Body of pancreas (tissue), 4 donors: Measurements from ENCODE around the gene PTTG1IP. TPM values are rescaled to one million over a fixed set of nuclear protein-coding genes. Genes with fewer than 3 reads are reported as not detected.

Source experiments
- ATAC-seq: fragments of 150-250 bp; one replicate; pipeline ENCODE4 v1.9.1; 2016
- DNase-seq, 4 donors: peaks; one replicate each; pipeline ENCODE4 v3.0.0-alpha.2; 2019
- H3K27ac ChIP-seq, 4 donors: fragments of 200-600 bp; sonication (generic); 1 replicate in 3 of 4; 2 replicates in 1 of 4; pipeline versions ENCODE4 v1.5.1 to v1.6.1; 2016 to 2019; ENCODE audit warnings: mild to moderate bottlenecking in 1 of 4, mixed read lengths in 1 of 4, moderate library complexity in 1 of 4
- H3K27me3 ChIP-seq, 2 donors: fragments of 200-600 bp; sonication (generic); one replicate each; pipeline ENCODE4 v1.6.0; 2016; ENCODE audit warnings: mild to moderate bottlenecking in 1 of 2
- H3K36me3 ChIP-seq, 2 donors: fragments of 200-600 bp; sonication (generic); replicated peaks in 1 of 2; 2 replicates each; pipeline ENCODE4 v1.5.1; 2016; ENCODE audit warnings: low read depth in 2 of 2; ENCODE audit not compliant: insufficient read depth in 1 of 2
- H3K4me1 ChIP-seq: fragments of 200-600 bp; sonication (generic); one replicate; pipeline ENCODE4 v1.6.0; 2016
- H3K4me3 ChIP-seq, 2 donors: fragments of 200-600 bp; sonication (generic); 1 replicate in 1 of 2; 2 replicates in 1 of 2; pipeline ENCODE4 v1.5.1; 2016 to 2019
- H3K9me3 ChIP-seq, 3 donors: fragments of 200-600 bp; sonication (generic); 1 replicate in 2 of 3; 2 replicates in 1 of 3; pipeline ENCODE4 v1.5.1; 2016
- POLR2A ChIP-seq, 3 donors: fragments of 450-650 bp; IDR thresholded peaks; one replicate each; pipeline ENCODE4 v1.6.1; 2016; ENCODE audit warnings: antibody characterized with exemption in 3 of 3, mild to moderate bottlenecking in 2 of 3
- WGBS, 2 donors: methylation state at CpG; one replicate each; pipeline ENCODE4 v1.1.5; 2017; 5-methylcytosine and 5-hydroxymethylcytosine counted together
- intact Hi-C: fragments of 100-400 bp; cut with DNase I; formaldehyde crosslinking; loops from one replicate; pipeline ENCODE4 v1.15.1; 2023
- total RNA-seq, 2 donors: library from RNA; depleted of rRNA; stranded (reverse); fragments of >200 nt; gene quantifications; one replicate each; pipeline ENCODE4 v1.1.0, GENCODE V29; 2016
- TF ChIP-seq, protein P1 (sequence below), 7 experiments: fragments of 450-650 bp in 4 of 7; fragments of 200-600 bp in 3 of 7; sonication (generic) in 3 of 7; IDR thresholded peaks; one replicate each; pipeline ENCODE4 v1.5.1; 2016 to 2019; ENCODE audit warnings: antibody characterized with exemption in 7 of 7

Gene PTTG1IP
- total RNA-seq, 2 donors from 2014 or later = 71.5 to 106 TPM

DNA sequence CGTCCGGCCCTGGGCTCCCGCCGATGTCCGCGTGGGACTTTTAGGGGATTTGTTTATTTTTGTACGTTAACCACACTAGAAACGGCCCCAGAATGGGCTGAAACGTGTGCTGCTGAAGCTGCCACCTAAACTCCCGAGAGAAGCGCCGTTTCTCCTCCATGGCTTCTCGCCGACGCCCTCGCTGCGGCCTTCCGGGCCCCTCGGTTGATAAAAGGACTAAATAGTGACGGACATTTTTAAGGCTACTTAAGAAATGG is 678 bp upstream of the PTTG1IP start:
- peak overlapping the region in 1 of 2 donors; percentile 74 for H3K4me3 ChIP-seq
- peaks cover 48% of the 10 kb centered on the region for H3K4me1 ChIP-seq
- no peaks in the 10 kb centered on the region for H3K27me3 ChIP-seq
- WGBS, 2 donors = 14 to 30% methylated on average over 14 to 20 of the region's 20 CpGs
- H3K9me3 ChIP-seq = no peaks in the 10 kb centered on the region
- intact Hi-C loops = no loop called here
- no peak for ATAC-seq
- H3K36me3 ChIP-seq = no peaks in the 10 kb centered on the region
- H3K27ac ChIP-seq = peak overlapping the region; percentile 48 to 85 (median 84)
- no peak for DNase-seq
- no peak for TF ChIP-seq POLR2A (IDR thresholded peaks at IDR 0.05)
- TF ChIP-seq, protein P1, sequence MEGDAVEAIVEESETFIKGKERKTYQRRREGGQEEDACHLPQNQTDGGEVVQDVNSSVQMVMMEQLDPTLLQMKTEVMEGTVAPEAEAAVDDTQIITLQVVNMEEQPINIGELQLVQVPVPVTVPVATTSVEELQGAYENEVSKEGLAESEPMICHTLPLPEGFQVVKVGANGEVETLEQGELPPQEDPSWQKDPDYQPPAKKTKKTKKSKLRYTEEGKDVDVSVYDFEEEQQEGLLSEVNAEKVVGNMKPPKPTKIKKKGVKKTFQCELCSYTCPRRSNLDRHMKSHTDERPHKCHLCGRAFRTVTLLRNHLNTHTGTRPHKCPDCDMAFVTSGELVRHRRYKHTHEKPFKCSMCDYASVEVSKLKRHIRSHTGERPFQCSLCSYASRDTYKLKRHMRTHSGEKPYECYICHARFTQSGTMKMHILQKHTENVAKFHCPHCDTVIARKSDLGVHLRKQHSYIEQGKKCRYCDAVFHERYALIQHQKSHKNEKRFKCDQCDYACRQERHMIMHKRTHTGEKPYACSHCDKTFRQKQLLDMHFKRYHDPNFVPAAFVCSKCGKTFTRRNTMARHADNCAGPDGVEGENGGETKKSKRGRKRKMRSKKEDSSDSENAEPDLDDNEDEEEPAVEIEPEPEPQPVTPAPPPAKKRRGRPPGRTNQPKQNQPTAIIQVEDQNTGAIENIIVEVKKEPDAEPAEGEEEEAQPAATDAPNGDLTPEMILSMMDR (IDR thresholded peaks at IDR 0.05) = no peak

DNA sequence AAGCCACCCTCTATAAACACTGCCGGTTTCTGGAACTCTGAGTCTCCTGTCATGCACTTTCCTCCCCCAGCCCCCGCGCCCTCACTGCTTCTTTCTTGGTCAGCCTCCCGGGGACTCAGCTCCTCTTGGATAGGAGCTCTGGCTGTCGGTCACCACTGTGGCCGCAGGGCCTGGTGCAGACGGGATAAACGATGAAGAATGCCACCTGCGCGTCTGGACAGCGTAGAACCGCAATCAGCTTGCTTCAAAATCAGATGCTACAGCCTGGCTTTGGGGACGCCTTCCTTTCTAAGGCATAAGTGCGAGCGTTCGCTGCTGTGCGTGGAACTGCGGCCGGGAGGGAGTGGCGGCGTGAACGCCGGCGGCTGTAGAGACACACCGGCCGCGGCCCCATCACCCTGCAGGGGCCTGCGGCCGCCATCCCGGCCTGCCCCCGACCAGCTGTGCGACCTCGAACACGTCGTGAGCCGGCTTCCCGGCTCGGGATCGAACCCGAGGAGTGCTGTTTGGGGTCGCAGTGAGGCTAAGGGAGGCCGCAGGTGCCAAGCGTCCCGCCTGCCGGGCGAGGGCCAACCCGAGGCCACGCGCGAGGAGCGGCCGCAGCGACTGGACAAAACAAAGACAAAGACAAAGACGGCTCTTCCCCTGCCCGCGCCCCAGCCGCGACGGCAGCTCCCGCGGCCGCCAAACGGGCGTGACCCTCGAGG is 688 bp downstream of the PTTG1IP start:
- no peaks in the 10 kb centered on the region for H3K9me3 ChIP-seq
- no peaks in the 10 kb centered on the region for H3K27me3 ChIP-seq
- no peak for ATAC-seq
- 1% methylated on average over 19 to 64 of the region's 65 CpGs for WGBS, 2 donors
- intact Hi-C loops = no loop called here
- TF ChIP-seq, protein P1 (IDR thresholded peaks at IDR 0.05) = no peak
- peak in 1 of 3 donors; percentile 31 for TF ChIP-seq POLR2A (IDR thresholded peaks at IDR 0.05)
- peak overlapping the region; percentile 74 to 95 for H3K4me3 ChIP-seq
- peaks cover 60% of the 10 kb centered on the region for H3K4me1 ChIP-seq
- DNase-seq = peak in 2 of 4 donors; percentile 47 to 56
- no peaks in the 10 kb centered on the region for H3K36me3 ChIP-seq
- peak overlapping the region; percentile 66 to 85 (median 81) for H3K27ac ChIP-seq

DNA sequence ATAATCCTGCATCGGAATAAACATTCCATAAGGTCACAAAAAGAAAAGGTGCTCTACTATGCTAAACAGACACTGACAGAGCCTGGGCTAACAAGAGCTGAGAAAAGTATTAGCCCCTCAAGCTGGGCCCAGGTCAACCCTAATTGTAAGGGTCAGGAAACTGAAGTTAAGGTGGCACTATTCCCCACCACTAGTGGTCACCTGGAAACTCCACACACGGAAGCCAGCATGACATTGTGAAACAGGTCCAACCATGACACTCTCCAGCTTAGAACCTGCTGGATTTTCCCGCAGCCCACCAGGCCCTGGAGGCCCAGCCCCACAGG is 1.2 kb downstream of the PTTG1IP start:
- DNase-seq (peak in 3 of 4 donors; percentile 45 to 52 (median 47)), ATAC-seq (no peak)
- 2 to 3% methylated on average over 3 of the region's 3 CpGs for WGBS, 2 donors
- H3K9me3 ChIP-seq = no peaks in the 10 kb centered on the region
- H3K27me3 ChIP-seq = no peaks in the 10 kb centered on the region
- H3K27ac ChIP-seq = peak overlapping the region; percentile 66 to 85 (median 81)
- peak overlapping the region in 1 of 2 donors; percentile 74 for H3K4me3 ChIP-seq
- H3K4me1 ChIP-seq = peaks cover 60% of the 10 kb centered on the region
- TF ChIP-seq POLR2A (IDR thresholded peaks at IDR 0.05) = no peak
- TF ChIP-seq, protein P1 (IDR thresholded peaks at IDR 0.05) = peak in 4 of 7 experiments; percentile 17 to 39 (median 30)
- H3K36me3 ChIP-seq = no peaks in the 10 kb centered on the region
- intact Hi-C loops = no loop called here

GRCh38 chr21:44871576-44872269 is 1.8 kb downstream of the PTTG1IP start:
- Histone ChIP-seq H3K27ac (peak overlapping the region; percentile 66 to 85 (median 81)), H3K36me3 (no peaks in the 10 kb centered on the region), H3K4me3 (peak overlapping the region in 1 of 2 donors; percentile 74), H3K9me3 (no peaks in the 10 kb centered on the region), H3K27me3 (no peaks in the 10 kb centered on the region), H3K4me1 (peaks cover 63% of the 10 kb centered on the region)
- DNase-seq = peak in 3 of 4 donors; percentile 24 to 58 (median 48)
- ATAC-seq = no peak
- TF ChIP-seq, protein P1 (IDR thresholded peaks at IDR 0.05) = no peak
- TF ChIP-seq POLR2A (IDR thresholded peaks at IDR 0.05) = no peak
- intact Hi-C loops = no loop called here
- 14 to 19% methylated on average over 8 to 14 of the region's 14 CpGs for WGBS, 2 donors
